ENCODE data around the gene SLC25A25. TPM values are rescaled to one million over a fixed set of nuclear protein-coding genes. Genes with fewer than 3 reads are reported as not detected.
A peak's percentile ranks its signal among the peaks of the same experiment; 100 is the strongest.

SLC25A25 gene
- total RNA-seq, 1 donor from 2014 or later: 18.0 TPM

DNA sequence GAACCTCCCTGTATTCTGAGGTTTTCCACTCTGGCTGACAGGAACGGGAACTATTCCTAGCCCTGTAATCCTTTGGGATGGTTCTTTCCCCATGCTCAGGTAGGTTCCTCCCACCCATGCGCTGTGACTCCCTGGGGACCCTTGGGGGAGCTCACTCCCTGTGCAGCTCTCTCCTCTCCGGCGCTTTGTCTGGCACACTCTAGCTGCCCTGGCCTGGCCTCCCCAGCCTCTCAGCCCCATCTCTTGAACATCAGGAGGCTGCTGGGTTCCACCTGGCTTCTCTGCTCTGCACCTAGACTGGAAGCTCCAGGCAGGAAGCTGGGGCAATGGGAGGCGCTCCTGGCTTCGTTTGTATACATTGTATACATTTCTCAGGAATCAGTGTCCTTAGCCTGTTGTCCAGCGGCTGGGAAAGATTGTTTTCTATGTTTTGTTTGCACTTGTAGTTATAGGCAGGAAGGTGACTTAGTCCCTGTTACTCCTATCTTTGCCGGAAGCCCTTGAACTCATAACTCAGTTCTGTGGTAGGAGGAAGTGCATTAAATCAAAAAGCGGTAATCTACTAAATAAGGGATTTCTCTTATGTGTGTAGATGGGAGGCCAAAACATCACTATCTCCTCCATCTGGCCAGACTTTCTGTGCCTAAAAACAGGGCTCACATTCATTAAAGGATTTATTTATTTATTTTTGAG is 20.4 kb downstream of the SLC25A25 start:
- no peak overlapping the region for H3K27ac Mint-ChIP-seq (ENCODE audit: unreplicated experiment)
- H3K4me1 Mint-ChIP-seq (ENCODE audit: unreplicated experiment): peaks cover 23% of the 10 kb centered on the region
- no peak overlapping the region for H3K4me3 Mint-ChIP-seq (ENCODE audit: unreplicated experiment)
- no peaks in the 10 kb centered on the region for H3K27me3 Mint-ChIP-seq (ENCODE audit: unreplicated experiment)
- TF ChIP-seq, protein P1, sequence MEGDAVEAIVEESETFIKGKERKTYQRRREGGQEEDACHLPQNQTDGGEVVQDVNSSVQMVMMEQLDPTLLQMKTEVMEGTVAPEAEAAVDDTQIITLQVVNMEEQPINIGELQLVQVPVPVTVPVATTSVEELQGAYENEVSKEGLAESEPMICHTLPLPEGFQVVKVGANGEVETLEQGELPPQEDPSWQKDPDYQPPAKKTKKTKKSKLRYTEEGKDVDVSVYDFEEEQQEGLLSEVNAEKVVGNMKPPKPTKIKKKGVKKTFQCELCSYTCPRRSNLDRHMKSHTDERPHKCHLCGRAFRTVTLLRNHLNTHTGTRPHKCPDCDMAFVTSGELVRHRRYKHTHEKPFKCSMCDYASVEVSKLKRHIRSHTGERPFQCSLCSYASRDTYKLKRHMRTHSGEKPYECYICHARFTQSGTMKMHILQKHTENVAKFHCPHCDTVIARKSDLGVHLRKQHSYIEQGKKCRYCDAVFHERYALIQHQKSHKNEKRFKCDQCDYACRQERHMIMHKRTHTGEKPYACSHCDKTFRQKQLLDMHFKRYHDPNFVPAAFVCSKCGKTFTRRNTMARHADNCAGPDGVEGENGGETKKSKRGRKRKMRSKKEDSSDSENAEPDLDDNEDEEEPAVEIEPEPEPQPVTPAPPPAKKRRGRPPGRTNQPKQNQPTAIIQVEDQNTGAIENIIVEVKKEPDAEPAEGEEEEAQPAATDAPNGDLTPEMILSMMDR (IDR thresholded peaks at IDR 0.05): no peak
- H3K36me3 Mint-ChIP-seq (ENCODE audit: unreplicated experiment): peaks cover 8% of the 10 kb centered on the region
- DNase-seq (ENCODE audit: extremely low spot score, unreplicated experiment): no peak
- H3K9me3 Mint-ChIP-seq (ENCODE audit: unreplicated experiment): no peaks in the 10 kb centered on the region

- no peak overlapping the region for H3K27ac Mint-ChIP-seq (ENCODE audit: unreplicated experiment)
- peaks cover 8% of the 10 kb centered on the region for H3K36me3 Mint-ChIP-seq (ENCODE audit: unreplicated experiment)
- no peaks in the 10 kb centered on the region for H3K27me3 Mint-ChIP-seq (ENCODE audit: unreplicated experiment)
- H3K9me3 Mint-ChIP-seq (ENCODE audit: unreplicated experiment): no peaks in the 10 kb centered on the region
- TF ChIP-seq, protein P1 (IDR thresholded peaks at IDR 0.05): no peak
- H3K4me1 Mint-ChIP-seq (ENCODE audit: unreplicated experiment): peaks cover 24% of the 10 kb centered on the region
- no peak overlapping the region for H3K4me3 Mint-ChIP-seq (ENCODE audit: unreplicated experiment)
- DNase-seq (ENCODE audit: extremely low spot score, unreplicated experiment): no peak
Observed at GRCh38 chr9:128089299-128089698, 21.3 kb downstream of the SLC25A25 start.

- no peaks in the 10 kb centered on the region for H3K27me3 Mint-ChIP-seq (ENCODE audit: unreplicated experiment)
- no peaks in the 10 kb centered on the region for H3K9me3 Mint-ChIP-seq (ENCODE audit: unreplicated experiment)
- H3K4me3 Mint-ChIP-seq (ENCODE audit: unreplicated experiment): no peak overlapping the region
- peaks cover 9% of the 10 kb centered on the region for H3K36me3 Mint-ChIP-seq (ENCODE audit: unreplicated experiment)
- no peak overlapping the region for H3K27ac Mint-ChIP-seq (ENCODE audit: unreplicated experiment)
- TF ChIP-seq, protein P1 (IDR thresholded peaks at IDR 0.05): no peak
- no peak for DNase-seq (ENCODE audit: extremely low spot score, unreplicated experiment)
- peaks cover 27% of the 10 kb centered on the region for H3K4me1 Mint-ChIP-seq (ENCODE audit: unreplicated experiment)
Observed at GRCh38 chr9:128091144-128091543, 23.1 kb downstream of the SLC25A25 start.

GRCh38 chr9:128091571-128091970 is 23.5 kb downstream of the SLC25A25 start:
- peaks cover 29% of the 10 kb centered on the region for H3K4me1 Mint-ChIP-seq (ENCODE audit: unreplicated experiment)
- no peaks in the 10 kb centered on the region for H3K27me3 Mint-ChIP-seq (ENCODE audit: unreplicated experiment)
- peak overlapping the region; percentile 64 for H3K27ac Mint-ChIP-seq (ENCODE audit: unreplicated experiment)
- H3K9me3 Mint-ChIP-seq (ENCODE audit: unreplicated experiment): no peaks in the 10 kb centered on the region
- no peak for DNase-seq (ENCODE audit: extremely low spot score, unreplicated experiment)
- peaks cover 9% of the 10 kb centered on the region for H3K36me3 Mint-ChIP-seq (ENCODE audit: unreplicated experiment)
- no peak overlapping the region for H3K4me3 Mint-ChIP-seq (ENCODE audit: unreplicated experiment)
- TF ChIP-seq, protein P1 (IDR thresholded peaks at IDR 0.05): no peak

- H3K36me3 Mint-ChIP-seq (ENCODE audit: unreplicated experiment): peaks cover 8% of the 10 kb centered on the region
- H3K27me3 Mint-ChIP-seq (ENCODE audit: unreplicated experiment): no peaks in the 10 kb centered on the region
- peaks cover 35% of the 10 kb centered on the region for H3K4me1 Mint-ChIP-seq (ENCODE audit: unreplicated experiment)
- DNase-seq (ENCODE audit: extremely low spot score, unreplicated experiment): no peak
- TF ChIP-seq, protein P1 (IDR thresholded peaks at IDR 0.05): no peak
- H3K27ac Mint-ChIP-seq (ENCODE audit: unreplicated experiment): peak overlapping the region; percentile 99
- no peak overlapping the region for H3K4me3 Mint-ChIP-seq (ENCODE audit: unreplicated experiment)
- H3K9me3 Mint-ChIP-seq (ENCODE audit: unreplicated experiment): no peaks in the 10 kb centered on the region
Observed at GRCh38 chr9:128092199-128092977, 24.4 kb downstream of the SLC25A25 start.
